Measurements from ENCODE around the gene PYDC1.
"Not testable (repeated sequence)": the region's sequence is repeated elsewhere in the genome, so short reads cannot be mapped to it uniquely, and the experiment has no call there.

GRCh38 chr16:31195861-31196260 lies 21.1 kb downstream of the PYDC1 start:
- not testable (repeated sequence) for TF ChIP-seq CTCF (conservative IDR thresholded peaks at IDR 0.05 in 1 of 2, IDR thresholded peaks at IDR 0.05 in 1 of 2; ENCODE audit: low read depth in 1 of 2, low read length in 2 of 2); EZH2 (IDR thresholded peaks at IDR 0.05; ENCODE audit: low read length, missing control alignments)
